ENCODE measurements around the gene DCLRE1B.
"Not testable (repeated sequence)": the region's sequence is repeated elsewhere in the genome, so short reads cannot be mapped to it uniquely, and the experiment has no call there.

The DCLRE1B gene

GRCh38 chr1:113943028-113943811 is 38.1 kb downstream of the DCLRE1B start:
- Histone ChIP-seq H3K4me1 (ENCODE audit: control insufficient read depth, low read depth, low read length) (peaks cover 3% of the 10 kb centered on the region), H3K9me3 (ENCODE audit: control insufficient read depth, low read depth, low read length) (no peaks in the 10 kb centered on the region), H3K27me3 (ENCODE audit: control insufficient read depth, insufficient read depth, low read length) (no peaks in the 10 kb centered on the region), H3K36me3 (ENCODE audit: control insufficient read depth, low read depth, low read length) (peaks cover 18% of the 10 kb centered on the region), H3K27ac (ENCODE audit: low read length) (no peak overlapping the region), H3K9ac (ENCODE audit: low read length) (no peak overlapping the region), H3K4me3 (ENCODE audit: low read length) (no peak overlapping the region)

DNA sequence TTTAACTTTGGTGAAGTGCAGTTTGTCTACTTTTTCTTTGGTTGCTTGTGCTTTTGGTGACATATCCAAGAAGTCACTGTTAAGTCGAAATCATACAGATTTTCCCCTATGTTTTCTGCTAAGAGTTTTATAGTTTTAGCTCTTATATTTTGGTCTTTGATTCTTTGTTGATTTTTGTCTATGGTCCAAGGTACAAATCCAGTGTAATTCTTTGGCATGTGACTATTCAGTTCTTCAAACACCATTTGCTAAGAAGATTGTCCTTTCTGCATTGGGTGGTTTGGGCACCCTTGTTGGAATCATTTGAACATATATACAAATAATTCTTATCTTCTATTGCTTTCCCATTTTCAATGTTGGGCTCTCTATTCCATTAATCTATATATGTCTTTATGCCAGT is 40.2 kb downstream of the DCLRE1B start:
- Histone ChIP-seq H3K4me3 (ENCODE audit: low read length) (no peak overlapping the region), H3K36me3 (ENCODE audit: control insufficient read depth, low read depth, low read length) (peaks cover 16% of the 10 kb centered on the region), H3K4me1 (ENCODE audit: control insufficient read depth, low read depth, low read length) (peaks cover 3% of the 10 kb centered on the region), H3K9ac (ENCODE audit: low read length) (no peak overlapping the region), H3K27me3 (ENCODE audit: control insufficient read depth, insufficient read depth, low read length) (no peaks in the 10 kb centered on the region), H3K27ac (ENCODE audit: low read length) (no peak overlapping the region), H3K9me3 (ENCODE audit: control insufficient read depth, low read depth, low read length) (no peaks in the 10 kb centered on the region)

- Histone ChIP-seq H3K36me3 (ENCODE audit: control insufficient read depth, low read depth, low read length) (peaks cover 8% of the 10 kb centered on the region), H3K9ac (ENCODE audit: low read length) (no peak overlapping the region), H3K4me3 (ENCODE audit: low read length) (no peak overlapping the region), H3K27me3 (ENCODE audit: control insufficient read depth, insufficient read depth, low read length) (no peaks in the 10 kb centered on the region), H3K4me1 (ENCODE audit: control insufficient read depth, low read depth, low read length) (peaks cover 3% of the 10 kb centered on the region), H3K9me3 (ENCODE audit: control insufficient read depth, low read depth, low read length) (no peaks in the 10 kb centered on the region), H3K27ac (ENCODE audit: low read length) (no peak overlapping the region)
Observed at GRCh38 chr1:113946112-113946511, 41.0 kb downstream of the DCLRE1B start.

DNA sequence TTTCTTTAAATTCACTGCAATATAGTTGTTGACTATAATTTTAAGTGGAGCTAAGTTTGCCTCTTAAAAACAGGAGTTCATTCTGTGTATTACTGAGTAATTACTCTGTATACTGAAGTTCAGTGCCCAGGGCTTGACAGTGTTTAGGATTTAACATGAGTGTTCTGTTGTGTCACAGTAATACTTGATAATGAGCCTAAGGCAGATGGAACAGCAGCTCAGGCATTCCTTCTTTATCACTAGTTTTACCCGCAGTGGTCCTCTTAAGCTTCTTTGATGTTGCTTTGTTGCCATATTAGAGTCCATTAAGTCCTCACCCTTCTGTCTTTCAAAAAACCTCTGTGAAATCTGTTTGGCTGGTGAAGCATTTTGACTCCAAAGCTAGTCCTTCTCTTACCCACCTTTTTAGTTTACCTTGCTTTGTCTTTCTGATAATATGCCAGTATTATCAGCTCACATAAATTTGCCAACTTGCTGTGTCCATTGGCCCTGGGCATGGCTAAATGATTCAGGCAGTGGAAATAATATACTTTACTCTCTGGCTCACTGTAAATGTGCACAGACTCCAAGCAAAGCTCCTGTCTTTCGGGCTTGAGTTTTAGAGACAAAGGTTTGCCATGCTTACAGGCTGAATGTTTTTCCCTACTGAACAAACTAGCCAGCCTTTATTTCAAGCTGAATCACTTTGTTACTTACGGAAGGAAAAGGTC is 41.7 kb downstream of the DCLRE1B start:
- no peak overlapping the region for H3K27ac ChIP-seq (ENCODE audit: low read length)
- peaks cover 4% of the 10 kb centered on the region for H3K36me3 ChIP-seq (ENCODE audit: control insufficient read depth, low read depth, low read length)
- no peaks in the 10 kb centered on the region for H3K27me3 ChIP-seq (ENCODE audit: control insufficient read depth, insufficient read depth, low read length)
- no peak overlapping the region for H3K9ac ChIP-seq (ENCODE audit: low read length)
- no peaks in the 10 kb centered on the region for H3K9me3 ChIP-seq (ENCODE audit: control insufficient read depth, low read depth, low read length)
- H3K4me1 ChIP-seq (ENCODE audit: control insufficient read depth, low read depth, low read length) = peaks cover 3% of the 10 kb centered on the region
- H3K4me3 ChIP-seq (ENCODE audit: low read length) = no peak overlapping the region

DNA sequence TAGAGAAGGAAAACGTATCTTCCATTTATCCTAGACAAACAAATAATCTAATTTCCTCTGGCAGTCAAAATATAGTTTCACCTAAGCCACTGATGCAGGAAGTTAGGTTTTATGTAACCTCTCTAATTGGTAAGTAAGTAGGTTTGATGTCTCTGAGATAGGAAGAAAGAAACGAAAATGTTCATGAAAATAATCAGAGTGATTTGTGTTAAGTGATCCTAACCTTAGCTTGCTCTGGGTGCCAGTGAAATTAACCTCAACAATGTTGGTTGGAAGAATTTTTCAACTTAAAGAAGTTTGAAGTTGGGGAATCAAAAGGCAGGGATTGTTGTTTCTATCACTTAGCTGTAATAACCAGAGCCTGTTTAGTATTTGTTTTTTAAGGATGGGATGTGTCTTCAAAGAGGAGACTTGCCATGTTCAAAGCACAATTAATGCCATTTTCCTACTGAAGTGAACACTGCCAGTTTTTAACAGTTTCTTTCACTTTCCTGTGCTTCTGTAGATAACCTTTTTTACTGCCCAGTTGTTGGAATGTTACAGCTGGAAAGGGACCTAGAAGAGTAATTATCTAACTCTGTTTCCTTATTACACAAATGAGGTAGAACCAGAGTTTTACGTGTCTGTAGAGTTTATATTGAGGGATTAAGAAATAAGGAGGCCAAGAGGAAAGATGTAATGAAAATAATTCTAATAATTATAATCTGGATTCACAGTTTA is 42.4 kb downstream of the DCLRE1B start:
- no peak overlapping the region for H3K27ac ChIP-seq (ENCODE audit: low read length)
- H3K9me3 ChIP-seq (ENCODE audit: control insufficient read depth, low read depth, low read length) = no peaks in the 10 kb centered on the region
- no peaks in the 10 kb centered on the region for H3K27me3 ChIP-seq (ENCODE audit: control insufficient read depth, insufficient read depth, low read length)
- peaks cover 4% of the 10 kb centered on the region for H3K36me3 ChIP-seq (ENCODE audit: control insufficient read depth, low read depth, low read length)
- H3K4me3 ChIP-seq (ENCODE audit: low read length) = no peak overlapping the region
- H3K9ac ChIP-seq (ENCODE audit: low read length) = no peak overlapping the region
- peaks cover 7% of the 10 kb centered on the region for H3K4me1 ChIP-seq (ENCODE audit: control insufficient read depth, low read depth, low read length)

- H3K36me3 ChIP-seq (ENCODE audit: control insufficient read depth, low read depth, low read length); H3K9ac ChIP-seq (ENCODE audit: low read length); H3K4me3 ChIP-seq (ENCODE audit: low read length); H3K27me3 ChIP-seq (ENCODE audit: control insufficient read depth, insufficient read depth, low read length); H3K27ac ChIP-seq (ENCODE audit: low read length); H3K4me1 ChIP-seq (ENCODE audit: control insufficient read depth, low read depth, low read length); H3K9me3 ChIP-seq (ENCODE audit: control insufficient read depth, low read depth, low read length): not testable (repeated sequence)
Observed at GRCh38 chr1:113948151-113948550, 43.0 kb downstream of the DCLRE1B start.

- H3K9ac ChIP-seq (ENCODE audit: low read length) = no peak overlapping the region
- peaks cover 7% of the 10 kb centered on the region for H3K4me1 ChIP-seq (ENCODE audit: control insufficient read depth, low read depth, low read length)
- no peaks in the 10 kb centered on the region for H3K27me3 ChIP-seq (ENCODE audit: control insufficient read depth, insufficient read depth, low read length)
- no peaks in the 10 kb centered on the region for H3K36me3 ChIP-seq (ENCODE audit: control insufficient read depth, low read depth, low read length)
- H3K4me3 ChIP-seq (ENCODE audit: low read length) = no peak overlapping the region
- H3K27ac ChIP-seq (ENCODE audit: low read length) = no peak overlapping the region
- H3K9me3 ChIP-seq (ENCODE audit: control insufficient read depth, low read depth, low read length) = no peaks in the 10 kb centered on the region
Observed at GRCh38 chr1:113949007-113949406, 43.9 kb downstream of the DCLRE1B start.

DNA sequence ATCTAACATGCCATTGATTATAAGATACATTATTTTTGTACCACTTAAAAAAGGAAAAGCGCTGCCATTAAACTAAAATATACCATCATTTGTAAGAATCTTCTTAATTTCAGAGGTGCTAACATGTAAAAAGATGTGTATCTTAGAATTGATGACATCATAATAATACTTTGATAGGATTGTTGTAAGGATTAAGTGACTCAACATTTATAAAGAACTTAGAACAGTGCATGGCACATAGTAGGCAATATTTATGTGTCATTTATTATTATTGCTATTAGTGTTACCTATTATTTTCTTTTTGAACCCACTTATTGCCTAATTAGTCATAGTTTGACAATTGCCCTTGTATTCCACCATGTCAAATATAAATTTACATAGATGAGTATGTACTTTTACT is 45.8 kb downstream of the DCLRE1B start:
- Histone ChIP-seq H3K36me3 (ENCODE audit: control insufficient read depth, low read depth, low read length) (no peaks in the 10 kb centered on the region), H3K27me3 (ENCODE audit: control insufficient read depth, insufficient read depth, low read length) (no peaks in the 10 kb centered on the region), H3K4me1 (ENCODE audit: control insufficient read depth, low read depth, low read length) (peaks cover 7% of the 10 kb centered on the region), H3K9me3 (ENCODE audit: control insufficient read depth, low read depth, low read length) (no peaks in the 10 kb centered on the region), H3K9ac (ENCODE audit: low read length) (no peak overlapping the region), H3K27ac (ENCODE audit: low read length) (no peak overlapping the region), H3K4me3 (ENCODE audit: low read length) (no peak overlapping the region)

DNA sequence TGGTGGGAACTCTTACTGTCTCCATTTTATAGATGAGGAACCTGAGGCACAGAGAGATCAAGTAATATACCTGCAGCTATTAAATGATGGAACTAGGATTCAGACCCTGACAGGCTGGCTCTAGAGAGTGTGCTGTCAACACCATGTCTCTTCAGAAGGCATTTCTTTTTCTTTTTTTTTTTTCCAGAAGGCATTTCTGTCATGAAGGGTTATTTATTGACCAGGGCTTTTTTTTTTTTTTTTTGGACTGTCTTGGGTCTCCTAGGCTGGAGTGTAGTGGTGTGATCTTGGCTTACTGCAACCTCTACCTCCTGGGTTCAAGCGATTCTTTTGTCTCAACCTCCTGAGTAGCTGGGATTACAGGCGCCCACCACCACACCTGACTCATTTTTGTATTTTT is 46.6 kb downstream of the DCLRE1B start:
- Histone ChIP-seq H3K9me3 (ENCODE audit: control insufficient read depth, low read depth, low read length) (no peaks in the 10 kb centered on the region), H3K27ac (ENCODE audit: low read length) (no peak overlapping the region), H3K36me3 (ENCODE audit: control insufficient read depth, low read depth, low read length) (peaks cover 5% of the 10 kb centered on the region), H3K4me1 (ENCODE audit: control insufficient read depth, low read depth, low read length) (peaks cover 6% of the 10 kb centered on the region), H3K9ac (ENCODE audit: low read length) (no peak overlapping the region), H3K27me3 (ENCODE audit: control insufficient read depth, insufficient read depth, low read length) (no peaks in the 10 kb centered on the region), H3K4me3 (ENCODE audit: low read length) (no peak overlapping the region)

DNA sequence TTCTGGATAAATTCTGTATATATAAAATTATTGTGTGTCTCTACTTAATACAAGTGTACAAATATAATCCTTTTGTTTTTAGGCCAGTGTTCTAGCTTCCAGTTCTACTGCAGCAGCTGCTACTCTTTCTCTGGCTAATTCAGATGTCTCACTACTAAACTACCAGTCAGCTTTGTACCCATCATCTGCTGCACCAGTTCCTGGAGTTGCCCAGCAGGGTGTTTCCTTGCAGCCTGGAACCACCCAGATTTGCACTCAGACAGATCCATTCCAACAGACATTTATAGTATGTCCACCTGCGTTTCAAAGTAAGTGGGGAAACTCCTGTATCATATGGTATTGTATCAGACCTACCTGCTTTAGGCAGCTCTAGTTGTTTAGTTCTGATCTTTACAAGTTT is 52.9 kb downstream of the DCLRE1B start:
- Histone ChIP-seq H3K9me3 (ENCODE audit: control insufficient read depth, low read depth, low read length) (no peaks in the 10 kb centered on the region), H3K9ac (ENCODE audit: low read length) (no peak overlapping the region), H3K4me3 (ENCODE audit: low read length) (no peak overlapping the region), H3K27me3 (ENCODE audit: control insufficient read depth, insufficient read depth, low read length) (no peaks in the 10 kb centered on the region), H3K27ac (ENCODE audit: low read length) (no peak overlapping the region), H3K36me3 (ENCODE audit: control insufficient read depth, low read depth, low read length) (peaks cover 29% of the 10 kb centered on the region), H3K4me1 (ENCODE audit: control insufficient read depth, low read depth, low read length) (no peaks in the 10 kb centered on the region)

GRCh38 chr1:113958691-113959090 is 53.6 kb downstream of the DCLRE1B start:
- Histone ChIP-seq H3K36me3 (ENCODE audit: control insufficient read depth, low read depth, low read length) (peaks cover 35% of the 10 kb centered on the region), H3K9me3 (ENCODE audit: control insufficient read depth, low read depth, low read length) (no peaks in the 10 kb centered on the region), H3K27ac (ENCODE audit: low read length) (no peak overlapping the region), H3K4me1 (ENCODE audit: control insufficient read depth, low read depth, low read length) (no peaks in the 10 kb centered on the region), H3K9ac (ENCODE audit: low read length) (no peak overlapping the region), H3K27me3 (ENCODE audit: control insufficient read depth, insufficient read depth, low read length) (no peaks in the 10 kb centered on the region), H3K4me3 (ENCODE audit: low read length) (no peak overlapping the region)

Measured in iPS-18a (cell line).